Muscle of leg (tissue), 11 donors: Measurements from ENCODE around the gene PRDM4. TPM values are rescaled to one million over a fixed set of nuclear protein-coding genes. Genes with fewer than 3 reads are reported as not detected.
"Not testable (repeated sequence)": the region's sequence is repeated elsewhere in the genome, so short reads cannot be mapped to it uniquely, and the experiment has no call there.

ENCODE experiments used
- DNase-seq: peaks from one replicate; pipeline ENCODE4 v3.0.0; 2013
- H3K27ac ChIP-seq: one replicate; pipeline ENCODE4 v1.5.1; 2013; ENCODE audit warnings: mild to moderate bottlenecking, low read length, control low read depth
- H3K27me3 ChIP-seq: one replicate; pipeline ENCODE4 v1.6.1; 2013; ENCODE audit warnings: low read length; ENCODE audit not compliant: control insufficient read depth, insufficient read depth
- H3K36me3 ChIP-seq: one replicate; pipeline ENCODE4 v1.6.1; 2013; ENCODE audit warnings: low read length; ENCODE audit not compliant: control insufficient read depth, insufficient read depth
- H3K4me1 ChIP-seq: one replicate; pipeline ENCODE4 v1.6.1; 2013; ENCODE audit warnings: low read length; ENCODE audit not compliant: control insufficient read depth, insufficient read depth
- H3K4me3 ChIP-seq: one replicate; pipeline ENCODE4 v1.5.1; 2013; ENCODE audit warnings: low read length, control low read depth
- H3K9me3 ChIP-seq: replicated peaks from 2 replicates; pipeline ENCODE4 v1.6.1; 2013; ENCODE audit warnings: low read depth, low read length; ENCODE audit not compliant: control insufficient read depth
- WGBS: methylation state at CpG from one replicate; pipeline ENCODE4 v1.1.5; 2013; ENCODE audit warnings: missing lambda C conversion rate; ENCODE audit not compliant: insufficient coverage; 5-methylcytosine and 5-hydroxymethylcytosine counted together
- polyA plus RNA-seq, 8 donors: library from polyadenylated mRNA; unstranded; fragments of 120-200 nt; gene quantifications; one replicate each; pipeline versions ENCODE4 v1.2.1 to v1.2.3, GENCODE V29; 2013; ENCODE audit warnings: inconsistent platforms in 1 of 8, low replicate concordance in 1 of 8; ENCODE audit not compliant: insufficient read length in 8 of 8, insufficient read depth in 1 of 8
- total RNA-seq: library from RNA; stranded (reverse); fragments of 120-200 nt; gene quantifications from one replicate; pipeline ENCODE4 v1.2.4, GENCODE V29; 2013

PRDM4 gene
- total and polyA plus RNA-seq, 9 donors = 15.0 to 19.6 (median 16.8) TPM

DNA sequence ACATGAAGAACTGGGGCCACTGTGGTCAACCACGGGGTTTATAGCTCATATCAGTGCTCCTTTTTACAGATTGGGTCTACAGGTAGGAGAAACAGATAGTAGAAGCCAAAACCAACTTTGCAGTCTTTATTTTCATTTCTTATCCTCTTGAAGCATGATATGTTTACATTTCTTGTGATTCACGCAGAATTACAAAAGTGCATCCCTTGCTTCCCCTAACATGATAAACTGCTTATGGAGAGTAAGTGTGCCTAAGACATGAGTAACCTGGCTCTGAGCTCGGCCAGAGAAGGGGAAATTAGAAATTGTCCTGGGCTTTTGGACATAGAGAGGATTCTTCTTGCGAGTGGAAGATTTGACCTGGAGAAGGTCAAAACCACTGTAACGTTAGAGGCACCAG, 56.9 kb downstream of the PRDM4 start:
- WGBS = 94% methylated on average over 3 of the region's 5 CpGs
- no peaks in the 10 kb centered on the region for H3K4me1 ChIP-seq

DNA sequence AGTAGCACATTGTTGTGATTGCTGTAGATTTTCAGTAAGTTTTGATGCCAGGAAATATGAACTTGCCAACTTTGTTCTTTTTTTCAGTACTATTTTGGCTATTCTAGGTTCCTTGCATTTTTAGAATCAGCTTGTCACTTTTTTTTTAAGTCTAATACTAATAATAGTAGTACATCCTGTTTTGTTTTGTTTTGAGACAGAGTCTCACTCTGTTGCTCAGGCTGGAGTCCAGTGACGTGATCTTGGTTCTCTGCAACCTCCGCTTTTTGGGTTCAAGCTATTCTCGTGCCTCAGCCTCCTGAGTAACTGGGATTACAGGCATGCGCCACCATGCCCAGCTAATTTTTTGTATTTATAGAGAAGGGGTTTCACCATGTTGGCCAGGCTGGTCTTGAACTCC, 58.8 kb downstream of the PRDM4 start:
- DNase-seq = no peak
- H3K27me3 ChIP-seq = no peaks in the 10 kb centered on the region
- WGBS = 100% methylated on average over 4 of the region's 4 CpGs
- H3K36me3 ChIP-seq = peaks cover 56% of the 10 kb centered on the region
- no peak overlapping the region for H3K4me3 ChIP-seq
- no peaks in the 10 kb centered on the region for H3K4me1 ChIP-seq
- peaks cover 5% of the 10 kb centered on the region for H3K9me3 ChIP-seq
- no peak overlapping the region for H3K27ac ChIP-seq

More for the DNA sequence above, 56.9 kb downstream of the PRDM4 start:
- peaks cover 57% of the 10 kb centered on the region for H3K36me3 ChIP-seq
- H3K4me3 ChIP-seq = no peak overlapping the region
- H3K27ac ChIP-seq = no peak overlapping the region
- peaks cover 5% of the 10 kb centered on the region for H3K9me3 ChIP-seq
- no peaks in the 10 kb centered on the region for H3K27me3 ChIP-seq
- DNase-seq = no peak

GRCh38 chr12:107695772-107696171, 65.2 kb downstream of the PRDM4 start:
- H3K4me3 ChIP-seq, DNase-seq, H3K27ac ChIP-seq, H3K9me3 ChIP-seq, H3K4me1 ChIP-seq, H3K27me3 ChIP-seq: not testable (repeated sequence)
- no CpG with 5 or more reads among the region's 2 CpGs for WGBS
- peaks cover 58% of the 10 kb centered on the region for H3K36me3 ChIP-seq

DNA sequence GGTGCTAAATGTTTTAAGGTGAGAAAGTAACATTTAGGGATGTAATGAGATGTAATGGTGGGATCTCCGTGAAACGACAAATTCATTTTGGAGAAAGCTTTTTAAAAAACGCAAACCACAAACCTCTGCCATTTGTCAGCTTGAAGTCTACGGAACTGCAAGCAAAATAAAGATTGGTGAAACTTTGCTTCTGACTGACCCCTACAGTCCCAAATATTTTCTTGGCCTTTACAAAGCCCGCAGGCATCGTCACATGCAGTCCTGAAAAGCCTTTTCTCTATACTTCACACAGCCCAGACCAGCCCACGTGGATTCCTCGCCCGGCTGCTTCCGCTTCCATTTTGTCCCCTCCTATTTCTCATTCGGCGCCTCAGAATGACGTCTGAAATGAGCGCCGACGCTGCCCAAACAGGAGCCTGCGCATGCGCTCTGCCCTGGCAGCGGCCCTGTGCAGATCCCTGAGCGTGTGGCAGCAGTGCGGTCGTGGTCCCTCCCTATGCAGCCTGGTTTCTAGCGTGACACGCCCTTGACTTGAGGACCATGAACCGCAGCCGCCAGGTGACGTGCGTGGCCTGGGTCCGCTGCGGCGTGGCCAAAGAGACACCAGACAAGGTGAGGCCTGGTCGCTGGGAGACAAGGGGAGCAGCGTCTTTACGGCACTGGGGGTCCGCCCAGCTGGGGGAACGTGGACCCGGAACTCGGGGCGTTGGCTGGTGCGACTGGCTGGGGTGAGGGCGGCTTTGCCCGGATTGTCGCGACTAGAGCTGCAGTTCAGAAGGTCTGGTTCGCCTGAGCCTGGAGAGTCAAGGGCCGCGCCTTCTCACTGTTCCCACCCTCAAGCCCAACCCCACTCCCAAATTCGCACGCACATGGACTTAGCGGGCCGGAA, 75.3 kb downstream of the PRDM4 start, which contains the start of gene PWP1:
PWP1 (plus strand) TSS at position 440 of the 889 bp plus-strand sequence; CDS start at position 541, 101 bp downstream.
- no peaks in the 10 kb centered on the region for H3K27me3 ChIP-seq
- peak; percentile 99 for DNase-seq
- peak within 1 kb of the TSS; percentile 91 for H3K4me3 ChIP-seq
- peaks cover 20% of the 10 kb centered on the region for H3K36me3 ChIP-seq
- under 1% methylated on average over 41 of the region's 51 CpGs for WGBS
- peaks cover 10% of the 10 kb centered on the region for H3K4me1 ChIP-seq
- H3K27ac ChIP-seq = peak within 1 kb of the TSS; percentile 92
- no peaks in the 10 kb centered on the region for H3K9me3 ChIP-seq

- peak overlapping the region; percentile 91 for H3K4me3 ChIP-seq
- peak overlapping the region; percentile 92 for H3K27ac ChIP-seq
- no peaks in the 10 kb centered on the region for H3K27me3 ChIP-seq
- peak; percentile 74 for DNase-seq
- WGBS = 7% methylated on average over 3 of the region's 9 CpGs
- H3K9me3 ChIP-seq = no peaks in the 10 kb centered on the region
- H3K36me3 ChIP-seq = peaks cover 14% of the 10 kb centered on the region
- H3K4me1 ChIP-seq = peaks cover 10% of the 10 kb centered on the region
Measured at GRCh38 chr12:107684990-107685359, 76.0 kb downstream of the PRDM4 start.

- no peak overlapping the region for H3K4me3 ChIP-seq
- H3K36me3 ChIP-seq = peaks cover 8% of the 10 kb centered on the region
- peaks cover 10% of the 10 kb centered on the region for H3K4me1 ChIP-seq
- no CpG with 5 or more reads among the region's 3 CpGs for WGBS
- H3K27ac ChIP-seq = peak overlapping the region; percentile 92
- DNase-seq = peak; percentile 56
- H3K9me3 ChIP-seq = no peaks in the 10 kb centered on the region
- no peaks in the 10 kb centered on the region for H3K27me3 ChIP-seq
Measured at GRCh38 chr12:107684029-107684795, 76.7 kb downstream of the PRDM4 start.

Other genes with a start within 250 kb of the PRDM4 start
- gene PWP1, start 75.3 kb downstream of the PRDM4 start, total RNA-seq = 31.0 TPM
- 10 to 100 TPM; 30.1 to 41.3 (median 33.7) TPM for gene PWP1, start 75.3 kb downstream of the PRDM4 start, polyA plus RNA-seq
- gene ASCL4, start 13.6 kb upstream of the PRDM4 start, total RNA-seq = 0.04 TPM
- gene ASCL4, start 13.6 kb upstream of the PRDM4 start, polyA plus RNA-seq = under 1 TPM in 1 of 8 donors, not detected in 7; 0.62 TPM